ENCODE results near the gene UNC13B. TPM values are rescaled to one million over a fixed set of nuclear protein-coding genes. Genes with fewer than 3 reads are reported as not detected.
"Not testable (repeated sequence)": the region's sequence is repeated elsewhere in the genome, so short reads cannot be mapped to it uniquely, and the experiment has no call there.

The UNC13B gene
- total RNA-seq, 1 experiment from 2014 or later: 17.6 TPM

GRCh38 chr9:35183755-35184480 lies 22.1 kb downstream of the UNC13B start:
- RAD21 ChIA-PET (ENCODE audit: low non-redundant PET in 1 of 2, low total read pairs in 2 of 2, uncharacterized antibody in 2 of 2, unreplicated experiment in 2 of 2); intact Hi-C loops (cut with micrococcal nuclease); H3K4me1 ChIP-seq (ENCODE audit: control insufficient read depth in 1 of 2, insufficient read depth in 2 of 2, low read length in 2 of 2); H3K27ac ChIP-seq (ENCODE audit: low read depth, low read length); H3K9me3 ChIP-seq (ENCODE audit: control insufficient read depth in 1 of 2, insufficient read depth in 1 of 2, low read depth in 1 of 2, low read length in 2 of 2); H3K36me3 ChIP-seq (ENCODE audit: control insufficient read depth in 1 of 2, insufficient read depth in 2 of 2, low read length in 2 of 2); H4K20me1 ChIP-seq (ENCODE audit: insufficient read depth); BruUV-seq (replicated peaks); H3K9ac ChIP-seq (ENCODE audit: low read length); H3K4me2 ChIP-seq (ENCODE audit: low read length); POLR2A ChIA-PET; H3K79me2 ChIP-seq (ENCODE audit: insufficient read depth, low read length); H3K27me3 ChIP-seq (ENCODE audit: insufficient read depth, low read length); CTCF ChIA-PET; DNase-seq (ENCODE audit: low read depth, low spot score); ATAC-seq; H3K9me2 ChIP-seq (ENCODE audit: insufficient read depth); H2AFZ ChIP-seq (ENCODE audit: low read depth, low read length, poor library complexity, severe bottlenecking); H3K4me3 ChIP-seq (replicated peaks in 1 of 2; ENCODE audit: low read depth in 1 of 2, low read length in 2 of 2): not testable (repeated sequence)

- Histone ChIP-seq H3K27me3 (ENCODE audit: insufficient read depth, low read length) (no peaks in the 10 kb centered on the region), H3K36me3 (ENCODE audit: control insufficient read depth in 1 of 2, insufficient read depth in 2 of 2, low read length in 2 of 2) (no peaks in the 10 kb centered on the region), H3K79me2 (ENCODE audit: insufficient read depth, low read length) (no peaks in the 10 kb centered on the region), H4K20me1 (ENCODE audit: insufficient read depth) (no peaks in the 10 kb centered on the region), H3K4me3 (replicated peaks in 1 of 2; ENCODE audit: low read depth in 1 of 2, low read length in 2 of 2) (no peak overlapping the region), H3K9me3 (ENCODE audit: control insufficient read depth in 1 of 2, insufficient read depth in 1 of 2, low read depth in 1 of 2, low read length in 2 of 2) (no peaks in the 10 kb centered on the region), H3K9ac (ENCODE audit: low read length) (no peak overlapping the region), H3K4me2 (ENCODE audit: low read length) (no peak overlapping the region), H3K27ac (ENCODE audit: low read depth, low read length) (no peak overlapping the region), H3K4me1 (ENCODE audit: control insufficient read depth in 1 of 2, insufficient read depth in 2 of 2, low read length in 2 of 2) (no peaks in the 10 kb centered on the region), H2AFZ (ENCODE audit: low read depth, low read length, poor library complexity, severe bottlenecking) (no peak overlapping the region), H3K9me2 (ENCODE audit: insufficient read depth) (no peaks in the 10 kb centered on the region)
- TF ChIP-seq ZFX (IDR thresholded peaks at IDR 0.05): no peak
- no peak for DNase-seq (ENCODE audit: low read depth, low spot score)
- RAD21 ChIA-PET (ENCODE audit: low non-redundant PET in 1 of 2, low total read pairs in 2 of 2, uncharacterized antibody in 2 of 2, unreplicated experiment in 2 of 2): no interaction called here
- POLR2A ChIA-PET: no interaction called here
- no TSS peak for BruUV-seq (replicated peaks)
- intact Hi-C loops (cut with micrococcal nuclease): no loop called here
- CTCF ChIA-PET: no interaction called here
- ATAC-seq: no peak
These were observed 24.7 kb downstream of the UNC13B start for GRCh38 chr9:35186524-35186923.

- DNase-seq (ENCODE audit: low read depth, low spot score): no peak
- no peak for ATAC-seq
- Histone ChIP-seq H3K4me3 (replicated peaks in 1 of 2; ENCODE audit: low read depth in 1 of 2, low read length in 2 of 2) (no peak overlapping the region), H3K36me3 (ENCODE audit: control insufficient read depth in 1 of 2, insufficient read depth in 2 of 2, low read length in 2 of 2) (no peaks in the 10 kb centered on the region), H3K9me2 (ENCODE audit: insufficient read depth) (no peaks in the 10 kb centered on the region), H4K20me1 (ENCODE audit: insufficient read depth) (no peaks in the 10 kb centered on the region), H3K27me3 (ENCODE audit: insufficient read depth, low read length) (no peaks in the 10 kb centered on the region), H3K27ac (ENCODE audit: low read depth, low read length) (no peak overlapping the region), H3K4me2 (ENCODE audit: low read length) (no peak overlapping the region), H3K9ac (ENCODE audit: low read length) (no peak overlapping the region), H3K9me3 (ENCODE audit: control insufficient read depth in 1 of 2, insufficient read depth in 1 of 2, low read depth in 1 of 2, low read length in 2 of 2) (no peaks in the 10 kb centered on the region), H3K79me2 (ENCODE audit: insufficient read depth, low read length) (no peaks in the 10 kb centered on the region), H3K4me1 (ENCODE audit: control insufficient read depth in 1 of 2, insufficient read depth in 2 of 2, low read length in 2 of 2) (no peaks in the 10 kb centered on the region), H2AFZ (ENCODE audit: low read depth, low read length, poor library complexity, severe bottlenecking) (no peak overlapping the region)
- BruUV-seq (replicated peaks): no TSS peak
- intact Hi-C loops (cut with micrococcal nuclease): loop anchor here (5.0 kb wide), 1 partner anchor 287 kb away; no protein-coding TSS in a partner anchor
- ChIA-PET CTCF (no interaction called here), POLR2A (no interaction called here), RAD21 (ENCODE audit: low non-redundant PET in 1 of 2, low total read pairs in 2 of 2, uncharacterized antibody in 2 of 2, unreplicated experiment in 2 of 2) (no interaction called here)
- TF ChIP-seq TCF7L2 (IDR thresholded peaks at IDR 0.05; ENCODE audit: borderline replicate concordance, extremely low read depth, insufficient read depth, insufficient read length): no peak
- no peak for TF ChIP-seq FOSL1 (IDR thresholded peaks at IDR 0.05; ENCODE audit: low read depth)
- no peak for TF ChIP-seq SRF (IDR thresholded peaks at IDR 0.05; ENCODE audit: low read depth)
- no peak for TF ChIP-seq POLR2A (IDR thresholded peaks at IDR 0.05; ENCODE audit: borderline replicate concordance, extremely low read depth, insufficient read depth, insufficient read length)
- TF ChIP-seq POLR2AphosphoS5 (IDR thresholded peaks at IDR 0.05; ENCODE audit: low read depth, low read length): no peak
- no peak for TF ChIP-seq SIN3A (IDR thresholded peaks at IDR 0.05; ENCODE audit: low read depth)
- no peak for TF ChIP-seq ZBTB33 (IDR thresholded peaks at IDR 0.05; ENCODE audit: extremely low read depth, insufficient replicate concordance, low read length)
- no peak for TF ChIP-seq RAD21 (IDR thresholded peaks at IDR 0.05; ENCODE audit: low read depth)
- TF ChIP-seq ZFX (IDR thresholded peaks at IDR 0.05): no peak
- no peak for TF ChIP-seq SP1 (IDR thresholded peaks at IDR 0.05; ENCODE audit: low read depth)
These were observed 28.4 kb downstream of the UNC13B start for GRCh38 chr9:35190203-35190602.
